HG02973 (cell line): ENCODE results near the gene AGAP3.

Experiments used
- ATAC-seq: cut with Tn5 transposase; IDR thresholded peaks from one replicate; pipeline ENCODE4 v1.9.1; 2021; ENCODE audit warnings: moderate library complexity; ENCODE audit not compliant: unreplicated experiment

The AGAP3 gene

DNA sequence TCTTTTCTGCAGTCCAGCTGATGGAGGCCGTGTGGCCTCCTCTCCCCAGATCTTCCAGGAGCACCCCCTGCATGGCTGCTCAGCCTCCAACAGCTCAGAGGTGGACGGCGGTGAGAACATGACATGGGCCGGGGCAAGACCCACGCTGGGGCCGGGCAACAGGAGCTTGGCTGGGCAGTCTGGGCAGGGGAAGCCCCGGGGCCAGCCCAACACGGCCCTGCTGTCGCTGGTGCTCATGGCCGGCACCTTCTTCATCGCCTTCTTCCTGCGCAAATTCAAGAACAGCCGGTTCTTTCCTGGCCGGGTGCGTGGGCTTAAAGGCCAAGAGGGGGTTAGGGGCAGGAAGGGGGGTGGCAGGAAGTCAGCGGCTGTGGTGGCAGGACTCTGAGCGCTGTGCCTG lies 12.3 kb upstream of the AGAP3 start:
- no peak for ATAC-seq

DNA sequence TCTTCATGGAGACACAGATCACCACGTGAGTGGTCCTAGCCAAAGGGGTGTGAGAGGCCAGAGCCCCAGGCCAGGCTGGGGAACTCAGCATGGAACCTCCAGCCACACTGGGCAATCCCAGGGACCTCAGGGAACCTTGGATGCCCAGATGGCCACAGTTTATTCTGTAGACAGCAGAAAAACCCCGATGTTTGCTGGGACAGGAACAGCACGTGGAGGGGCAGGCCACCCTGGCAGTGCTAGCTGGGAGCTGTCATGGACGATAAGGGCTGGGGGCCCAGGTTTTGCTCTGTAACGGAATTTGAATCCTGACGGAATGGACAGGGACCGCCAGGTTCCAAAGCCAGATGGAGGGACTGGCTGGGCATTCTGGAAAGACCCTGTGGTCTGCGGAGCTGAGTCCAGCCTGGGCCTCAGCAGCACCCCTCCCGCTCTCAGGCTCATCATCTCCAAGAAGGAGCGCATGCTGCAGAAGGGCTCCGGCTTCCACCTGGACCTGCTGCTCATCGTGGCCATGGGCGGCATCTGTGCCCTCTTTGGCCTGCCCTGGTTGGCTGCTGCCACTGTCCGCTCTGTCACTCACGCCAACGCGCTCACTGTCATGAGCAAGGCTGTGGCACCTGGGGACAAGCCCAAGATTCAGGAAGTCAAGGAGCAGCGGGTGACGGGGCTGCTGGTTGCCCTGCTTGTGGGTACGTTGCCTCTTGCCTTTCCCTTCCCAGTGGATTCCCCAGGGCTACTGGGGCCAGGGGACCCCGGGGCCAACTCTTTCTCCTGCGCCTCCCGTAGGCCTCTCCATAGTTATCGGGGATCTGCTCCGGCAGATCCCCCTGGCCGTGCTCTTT lies 11.2 kb upstream of the AGAP3 start:
- no peak for ATAC-seq

DNA sequence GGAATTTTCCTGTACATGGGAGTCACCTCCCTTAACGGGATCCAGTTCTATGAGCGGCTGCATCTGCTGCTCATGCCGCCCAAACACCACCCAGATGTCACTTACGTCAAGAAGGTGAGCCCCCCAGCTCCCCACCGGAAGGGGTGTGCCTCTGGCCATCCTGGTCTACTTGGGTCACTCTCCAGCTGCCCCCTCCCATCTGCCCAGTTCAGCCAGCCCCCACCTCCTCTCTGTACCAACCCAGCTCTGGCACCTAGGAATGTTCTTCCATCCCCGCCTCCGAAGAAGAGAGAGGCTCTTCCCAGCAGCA lies 10.7 kb upstream of the AGAP3 start:
- no peak for ATAC-seq

DNA sequence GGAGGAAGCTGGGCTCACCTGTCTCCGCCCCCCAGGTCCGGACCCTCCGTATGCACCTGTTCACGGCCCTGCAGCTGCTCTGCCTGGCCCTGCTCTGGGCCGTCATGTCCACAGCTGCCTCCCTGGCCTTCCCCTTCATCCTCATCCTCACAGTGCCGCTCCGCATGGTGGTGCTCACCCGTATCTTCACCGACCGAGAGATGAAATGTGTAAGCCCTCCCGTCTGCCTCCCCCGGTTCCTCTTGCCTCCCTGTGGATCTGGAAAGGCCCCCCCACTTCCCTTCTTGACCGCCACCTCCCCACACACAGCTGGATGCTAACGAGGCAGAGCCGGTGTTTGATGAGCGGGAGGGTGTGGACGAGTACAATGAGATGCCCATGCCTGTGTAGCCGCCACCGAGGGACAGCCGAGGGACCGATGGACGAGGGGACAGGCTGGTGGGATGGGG lies 10.3 kb upstream of the AGAP3 start:
- no peak for ATAC-seq

DNA sequence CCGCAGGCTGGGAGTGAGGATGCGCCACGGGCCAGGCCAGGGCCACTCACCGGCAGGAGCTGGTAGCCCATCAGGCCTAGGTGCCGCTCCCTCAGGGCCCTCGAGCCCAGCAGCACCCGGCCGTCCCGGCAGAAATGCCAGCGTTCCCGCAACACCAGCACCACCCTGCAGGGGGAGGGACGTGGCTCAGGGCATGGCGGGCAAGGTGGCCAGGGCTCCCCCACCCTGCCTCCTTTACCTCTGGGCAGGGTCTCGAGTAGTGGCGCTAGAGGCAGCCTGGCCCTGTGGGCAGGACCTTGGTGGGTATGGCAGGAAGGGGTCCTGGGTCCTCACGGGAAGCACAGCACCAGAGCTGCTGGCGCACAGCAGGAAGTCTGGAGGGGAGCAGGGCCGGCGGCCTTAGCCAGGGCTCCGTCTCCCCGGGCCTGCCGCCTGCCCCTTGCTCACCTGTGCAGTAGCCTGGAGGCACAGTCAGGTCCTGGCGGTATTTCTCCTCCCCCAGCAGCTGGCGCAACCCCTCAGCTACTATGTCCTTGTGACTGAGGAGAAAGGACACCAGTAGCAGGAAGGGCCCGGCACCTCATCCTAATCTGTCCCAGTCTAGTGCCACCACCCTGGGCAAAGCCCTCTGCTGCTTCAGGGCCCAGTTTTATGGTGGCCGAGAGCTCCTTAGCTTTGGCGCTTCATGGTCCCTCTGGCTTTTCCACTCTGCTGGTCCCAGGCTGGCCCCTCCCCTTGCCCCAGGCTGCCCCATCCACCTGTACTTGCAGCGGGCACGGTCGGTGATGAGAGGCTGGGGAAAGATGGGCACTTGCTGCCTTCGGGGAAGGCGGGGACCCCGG lies 9.2 kb upstream of the AGAP3 start:
- ATAC-seq, result no peak

DNA sequence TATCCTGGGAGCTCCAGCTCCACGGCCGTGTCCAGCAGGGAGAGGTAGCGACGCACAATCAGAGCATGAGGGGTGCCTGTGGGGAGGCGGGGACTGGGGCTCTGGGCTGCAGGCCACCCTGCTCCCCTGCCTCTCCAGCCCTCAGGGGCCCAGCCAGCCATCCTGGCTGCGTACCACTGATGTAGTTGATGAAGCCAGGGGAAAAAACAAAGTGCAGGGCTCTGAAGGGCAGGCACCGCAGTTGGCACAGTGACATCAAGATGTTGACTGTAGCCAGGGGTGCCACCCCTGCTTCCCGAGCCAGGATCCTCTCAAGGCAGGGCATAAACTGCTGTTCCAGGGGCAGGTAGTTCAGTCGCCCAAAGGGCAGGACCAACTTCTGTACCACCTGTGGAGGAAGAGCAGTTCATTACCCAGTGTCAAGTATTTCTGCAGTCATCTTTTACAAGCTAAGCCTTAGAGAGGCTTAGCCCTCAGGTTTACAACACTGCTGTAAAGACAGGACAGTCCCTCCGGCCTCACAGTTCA lies 8.5 kb upstream of the AGAP3 start:
- no peak for ATAC-seq

DNA sequence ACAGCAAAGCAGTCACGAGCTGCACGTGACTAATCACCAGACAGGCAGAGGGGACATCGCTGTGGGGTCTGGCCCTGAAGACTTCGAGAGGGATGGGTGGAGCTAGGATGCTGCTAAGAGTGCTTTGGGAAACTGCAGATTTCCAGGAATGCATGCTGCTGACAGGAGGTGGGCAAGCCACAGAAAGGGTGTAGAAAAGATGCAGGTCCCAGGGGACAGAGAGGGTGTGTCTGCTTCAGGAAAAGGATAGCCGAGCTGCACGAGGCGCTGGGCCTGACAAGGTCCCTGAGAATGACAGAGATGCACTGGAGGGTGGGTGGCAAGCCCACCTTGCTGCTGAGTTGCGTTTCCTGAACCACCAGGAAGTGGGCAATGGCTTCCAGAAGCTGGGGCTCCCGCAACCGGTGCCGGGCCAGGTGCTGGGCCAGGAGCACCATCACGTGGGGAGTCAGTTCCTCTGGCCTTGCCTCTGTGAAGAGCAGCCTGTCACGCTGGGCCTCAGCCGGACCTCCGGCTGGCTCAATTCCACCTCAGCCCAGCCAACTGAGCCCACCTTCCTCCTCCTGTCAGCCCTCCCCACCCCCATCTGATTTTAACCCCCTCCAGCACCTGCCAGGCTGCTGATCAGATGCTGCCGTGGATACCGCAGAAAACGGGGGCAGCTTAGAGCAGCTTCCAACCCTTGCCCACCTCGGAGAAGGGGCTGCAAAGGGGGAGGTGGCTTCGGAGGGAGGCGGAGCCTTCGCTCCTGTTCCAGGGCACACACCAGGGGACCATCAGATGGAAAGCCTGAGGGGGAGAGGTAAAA lies 7.8 kb upstream of the AGAP3 start:
- ATAC-seq, result no peak

DNA sequence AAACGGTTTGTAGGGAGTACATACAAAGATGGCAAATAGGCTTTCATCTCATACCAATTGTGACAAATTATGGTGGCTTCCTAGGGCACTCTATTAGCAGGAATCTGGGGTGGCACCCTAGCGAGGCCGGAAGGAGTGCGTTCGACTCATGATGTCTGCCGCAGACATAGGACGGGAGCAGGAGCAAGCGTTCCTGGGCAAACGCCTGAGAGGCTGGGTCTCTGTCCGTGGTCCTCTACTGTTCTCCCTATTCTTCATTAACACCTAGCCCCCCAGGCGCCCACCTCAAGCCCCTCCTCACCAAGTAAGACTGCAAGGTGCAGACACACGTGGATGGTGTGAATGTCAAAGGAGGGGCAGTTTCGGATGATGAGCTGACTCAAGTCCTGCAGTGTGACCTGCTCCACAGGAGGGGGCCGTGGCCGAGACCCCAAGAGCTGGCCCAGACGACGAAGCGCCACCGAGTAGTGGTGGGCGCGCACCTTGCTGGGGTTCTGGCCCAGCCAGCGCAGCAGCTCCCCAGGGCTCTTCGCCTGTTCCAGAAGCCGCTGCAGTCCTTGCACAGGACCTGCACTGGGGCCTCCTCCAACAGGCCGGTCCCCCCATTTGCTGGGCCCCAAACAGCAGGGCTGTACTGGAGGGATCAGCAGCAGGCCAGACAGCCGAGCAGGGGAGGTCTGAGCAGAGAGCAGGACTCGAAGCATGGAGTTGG lies 6.9 kb upstream of the AGAP3 start:
- no peak for ATAC-seq

DNA sequence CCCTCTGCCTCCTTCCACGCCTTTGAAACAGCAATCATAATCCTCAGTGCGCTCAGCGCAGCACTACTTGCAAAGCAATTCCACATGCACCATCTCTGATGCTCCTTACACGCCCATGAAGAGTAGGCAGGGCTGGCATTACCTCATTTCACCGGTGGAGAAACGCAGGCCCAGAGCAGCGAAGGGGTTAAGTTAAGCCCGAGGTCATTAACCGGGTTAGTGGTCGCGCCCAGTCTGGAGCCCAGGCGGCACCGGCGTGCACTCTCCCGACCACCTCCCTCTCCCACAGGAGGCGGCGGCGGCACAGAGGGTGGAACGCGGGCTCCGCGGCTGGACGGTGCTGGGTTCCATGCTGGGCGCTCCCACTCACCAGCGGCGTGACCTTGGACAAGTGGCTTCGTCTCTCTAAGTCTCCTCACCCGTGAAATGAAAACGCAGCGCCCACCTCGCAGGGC lies 6.2 kb upstream of the AGAP3 start:
- ATAC-seq, result peak; percentile 2

DNA sequence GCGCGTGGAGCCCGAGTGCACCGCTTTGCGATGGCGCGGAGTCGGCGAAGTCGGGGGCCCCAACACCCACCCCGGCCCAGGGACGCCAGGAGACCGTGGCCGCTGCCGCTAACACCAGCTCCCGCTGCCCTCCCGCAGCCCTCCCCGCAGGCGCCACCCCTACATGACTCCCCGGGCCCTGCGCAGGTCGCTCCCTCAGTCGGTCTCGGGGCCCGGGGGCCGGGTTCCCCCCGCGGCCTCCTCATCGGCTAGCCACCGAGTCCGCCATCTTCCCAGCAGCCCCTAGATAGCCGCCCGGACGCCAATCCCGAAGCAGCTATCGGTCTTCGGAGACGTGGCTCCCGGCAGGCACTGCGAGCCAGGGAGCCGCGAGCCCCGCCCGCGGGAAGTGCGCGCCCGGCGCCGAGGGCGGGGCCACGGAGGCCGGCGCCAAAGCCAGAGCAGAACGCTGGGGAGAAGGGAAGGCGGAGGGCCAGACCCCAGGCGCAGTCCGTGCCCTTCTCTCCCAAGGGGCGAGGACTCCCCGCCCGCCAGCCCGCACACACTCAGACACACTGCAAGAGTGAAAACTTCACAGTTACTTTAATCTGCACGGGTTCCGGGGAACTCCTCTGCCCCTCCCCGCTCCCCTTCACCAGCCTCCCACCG lies 5.6 kb upstream of the AGAP3 start, which contains the start of gene FASTK:
TSS of gene FASTK (minus strand) at position 288 of the 648 bp plus-strand sequence. CDS start at position 245, 43 bp downstream.
- ATAC-seq, result peak; percentile 74

DNA sequence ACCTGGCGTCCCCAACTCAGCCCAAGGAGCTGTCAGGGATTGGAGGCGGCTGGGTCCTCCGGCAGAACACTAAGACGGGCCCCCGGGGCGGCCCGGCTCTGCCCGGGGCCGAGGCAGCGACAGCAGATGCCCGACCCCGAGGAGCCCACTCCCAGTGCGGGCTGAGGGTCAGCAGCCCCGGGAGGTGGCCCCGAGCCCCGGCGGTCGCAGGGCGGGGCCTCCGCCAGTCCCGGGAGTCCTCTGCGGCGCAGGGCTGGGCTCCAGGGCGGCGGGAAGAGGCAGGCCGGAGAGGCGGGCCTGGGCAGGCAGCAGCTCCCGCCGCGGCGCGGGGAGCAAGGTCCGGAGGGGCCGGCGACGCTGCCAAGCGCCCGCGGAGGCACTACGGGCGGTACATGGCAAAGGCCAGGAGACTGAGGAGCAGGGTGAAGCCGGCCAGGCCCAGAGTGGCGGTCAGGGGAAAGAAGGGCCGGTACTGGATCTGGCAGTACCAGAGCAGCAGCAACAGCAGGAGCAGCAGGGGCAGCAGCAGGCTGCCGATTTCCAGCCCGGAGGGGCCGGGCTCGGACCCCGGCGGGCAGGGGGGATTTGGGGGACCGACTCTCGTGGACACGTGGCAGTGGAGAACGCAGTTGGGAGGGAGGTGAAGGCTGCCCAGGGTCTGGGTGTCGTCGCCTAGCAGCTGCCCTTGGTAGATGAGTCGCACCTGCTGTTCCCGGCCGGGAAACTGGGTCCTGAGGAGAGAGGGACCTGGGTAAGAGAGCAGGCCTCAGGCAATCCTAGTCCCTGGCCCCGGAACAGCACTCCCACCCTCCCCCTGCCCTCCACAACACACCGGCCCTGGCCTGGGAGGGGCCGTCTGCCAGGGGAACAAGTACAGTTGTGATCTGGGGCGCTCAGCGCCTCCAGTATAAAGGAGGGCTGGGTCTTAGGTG lies 4.8 kb upstream of the AGAP3 start:
- ATAC-seq, result no peak

DNA sequence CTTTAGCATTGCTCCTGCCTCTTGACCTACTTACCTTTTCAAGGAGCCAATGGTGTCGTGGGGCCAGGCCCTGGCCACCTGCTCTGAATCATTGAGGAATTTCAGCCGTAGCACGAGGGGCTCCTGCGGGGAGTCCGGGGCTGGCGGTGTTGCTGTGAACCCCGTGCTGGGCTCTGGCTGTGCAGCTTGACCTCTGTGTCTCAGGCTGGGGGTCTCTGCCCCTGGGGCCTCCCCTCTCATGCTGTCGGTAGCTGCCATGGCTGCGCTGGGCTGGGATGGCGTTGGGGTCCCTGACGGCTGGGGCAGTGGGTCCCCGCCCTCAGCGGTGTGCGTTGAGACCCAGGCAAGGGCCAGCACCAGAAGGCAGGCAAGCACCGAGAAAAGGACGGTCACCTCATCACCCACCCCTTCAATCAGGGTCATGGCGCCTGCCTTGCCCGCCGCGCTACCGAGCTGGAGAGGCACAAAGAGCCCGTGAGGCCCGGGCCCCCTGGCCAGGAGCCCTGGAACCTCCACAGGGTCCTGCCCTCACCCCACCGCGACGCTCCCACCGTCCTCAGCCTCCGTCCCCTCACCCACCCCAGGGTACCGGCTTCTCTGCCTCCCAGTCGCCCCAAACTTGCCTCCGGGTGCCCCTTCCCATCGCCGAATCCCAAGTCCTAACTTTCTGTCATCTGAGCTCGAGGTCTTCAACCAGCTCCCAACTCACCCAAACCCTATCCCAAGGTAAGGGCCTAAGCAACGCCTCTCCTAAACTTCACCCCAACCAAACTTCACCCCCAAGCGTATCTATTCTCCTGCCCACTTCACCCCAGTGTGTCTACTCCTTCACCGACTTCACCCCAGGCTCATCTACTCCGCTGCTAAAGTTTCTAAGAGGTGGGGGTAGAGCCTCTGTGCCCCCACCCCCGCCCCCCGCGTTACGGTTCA lies 3.9 kb upstream of the AGAP3 start:
- no peak for ATAC-seq

DNA sequence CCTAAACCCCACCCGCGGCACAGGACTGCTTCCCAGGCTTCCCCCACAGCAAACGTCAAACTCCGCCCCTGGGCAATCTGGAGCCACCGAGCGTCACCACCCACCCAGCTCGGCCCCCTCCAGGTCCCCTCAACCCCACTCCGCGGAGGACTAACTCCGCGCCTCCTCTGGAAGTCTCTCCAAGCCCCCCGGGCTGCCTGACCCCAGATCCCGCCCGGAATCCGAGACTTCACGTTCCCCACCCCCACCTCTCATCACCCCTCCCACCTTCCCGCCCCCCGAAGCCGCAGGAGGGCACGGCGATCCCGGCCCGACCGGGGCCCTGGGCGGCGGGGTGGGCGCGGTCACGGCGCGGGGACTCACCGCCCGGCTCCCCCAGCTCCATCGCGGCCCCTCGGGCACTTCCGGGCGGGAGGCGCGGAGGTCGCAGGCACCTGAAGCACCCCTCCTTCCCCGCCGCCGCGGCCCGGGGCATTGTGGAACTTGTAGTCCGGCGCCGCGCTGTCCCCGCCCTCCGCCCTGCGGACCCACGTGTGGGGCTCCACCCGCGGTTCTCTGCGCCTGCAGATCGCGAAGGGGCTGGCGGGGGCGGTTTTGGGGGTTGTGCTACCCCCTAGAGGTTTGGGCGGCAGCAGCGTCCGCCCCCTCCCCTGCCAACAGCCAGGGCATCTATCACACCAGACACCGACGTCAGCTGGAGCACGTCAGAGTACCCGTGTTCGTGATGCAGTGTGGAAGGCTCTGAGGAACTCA lies 3.0 kb upstream of the AGAP3 start, which contains the start of gene TMUB1:
TSS of gene TMUB1 (minus strand) at position 423 of the 753 bp plus-strand sequence. CDS start 930 bp downstream, outside the sequence.
- peak; percentile 41 for ATAC-seq

DNA sequence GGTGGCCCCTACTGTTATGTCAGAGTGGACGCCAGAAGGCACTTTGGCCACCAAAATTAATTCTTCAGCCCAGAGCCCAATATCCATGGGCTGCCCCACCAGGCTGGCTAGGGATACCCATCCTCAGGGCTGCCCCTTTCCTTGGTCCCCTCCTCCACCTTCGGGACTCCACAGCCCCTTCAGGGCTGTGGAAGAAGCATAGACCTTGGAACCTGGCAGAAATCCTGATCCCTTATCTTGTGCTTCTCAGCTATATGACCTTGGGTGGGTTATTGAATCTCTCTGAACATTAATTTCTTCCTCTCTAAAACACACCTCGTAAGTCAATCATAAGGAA lies 2.5 kb upstream of the AGAP3 start:
- ATAC-seq, result no peak

DNA sequence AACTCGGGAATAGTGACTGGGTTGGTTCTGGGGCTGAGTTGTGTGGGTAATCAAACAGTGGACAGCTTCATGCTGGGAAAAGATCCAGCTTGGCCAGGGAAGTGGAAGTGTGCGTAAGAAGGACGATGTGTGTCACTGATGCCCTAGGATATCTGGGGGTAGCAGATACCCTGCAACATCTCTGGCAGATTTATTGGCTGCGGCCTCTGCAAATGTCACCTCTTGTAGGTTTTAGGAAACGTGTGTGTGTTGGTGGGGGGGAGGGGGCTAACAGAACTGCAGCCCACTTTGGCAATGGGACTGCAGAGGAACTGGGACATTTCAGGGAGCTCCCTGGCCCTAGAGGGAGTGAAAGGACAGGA lies 965 bp upstream of the AGAP3 start:
- no peak for ATAC-seq

DNA sequence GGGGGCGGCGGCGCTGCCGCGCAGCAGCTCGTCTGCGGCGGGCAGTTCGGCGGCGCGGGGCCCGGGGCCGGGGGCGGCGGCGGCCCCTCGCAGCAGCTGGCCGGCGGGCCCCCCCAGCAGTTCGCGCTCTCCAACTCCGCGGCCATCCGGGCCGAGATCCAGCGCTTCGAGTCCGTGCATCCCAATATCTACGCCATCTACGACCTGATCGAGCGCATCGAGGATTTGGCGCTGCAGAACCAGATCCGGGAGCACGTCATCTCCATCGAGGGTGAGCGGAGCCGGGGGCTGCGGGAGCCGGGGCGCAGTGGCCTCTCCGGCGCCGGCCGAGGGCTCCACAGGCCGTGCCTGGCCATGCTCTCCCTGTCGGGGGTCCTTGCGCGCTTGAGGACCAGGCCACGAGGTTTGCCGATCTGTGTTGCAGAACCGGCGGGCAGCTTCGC lies 548 bp downstream of the AGAP3 start:
- ATAC-seq, result no peak
